Measurements from ENCODE around the gene GGA1.

The GGA1 gene

GRCh38 chr22:37674951-37675929, 66.6 kb downstream of the GGA1 start, which contains the start of gene LGALS1:
Gene LGALS1, plus strand, starts transcription at chr22:37675636. Its CDS starts 67 bp downstream, at chr22:37675703.
- DNase-seq, result peak; percentile 15 to 90 (median 48)

GRCh38 chr22:37675930-37676735, 67.5 kb downstream of the GGA1 start:
- DNase-seq, result peak in 1 of 5 experiments; percentile 40

GRCh38 chr22:37676736-37677492, 68.3 kb downstream of the GGA1 start:
- peak; percentile 81 to 94 (median 89) for DNase-seq

GRCh38 chr22:37677493-37677974, 68.9 kb downstream of the GGA1 start:
- DNase-seq, result no peak

GRCh38 chr22:37678372-37678771, 69.7 kb downstream of the GGA1 start:
- no peak for DNase-seq

- DNase-seq, result no peak
Measured at GRCh38 chr22:37679670-37680069, 71.0 kb downstream of the GGA1 start.

GRCh38 chr22:37680191-37680851, 71.7 kb downstream of the GGA1 start:
- no peak for DNase-seq

- no peak for DNase-seq
Measured at GRCh38 chr22:37681001-37681424, 72.4 kb downstream of the GGA1 start.

- peak; percentile 27 to 76 (median 55) for DNase-seq
Measured at GRCh38 chr22:37681556-37682049, 73.0 kb downstream of the GGA1 start.

Measured in T-helper 2 cell (primary cell).